HS-5 (cell line): ENCODE data around the gene SUN3.
"Not testable (repeated sequence)": the region's sequence is repeated elsewhere in the genome, so short reads cannot be mapped to it uniquely, and the experiment has no call there.

Source experiments
- DNase-seq: peaks from one replicate; pipeline ENCODE4 v3.0.0-alpha.2; 2012; ENCODE audit warnings: low read depth

The SUN3 gene

DNA sequence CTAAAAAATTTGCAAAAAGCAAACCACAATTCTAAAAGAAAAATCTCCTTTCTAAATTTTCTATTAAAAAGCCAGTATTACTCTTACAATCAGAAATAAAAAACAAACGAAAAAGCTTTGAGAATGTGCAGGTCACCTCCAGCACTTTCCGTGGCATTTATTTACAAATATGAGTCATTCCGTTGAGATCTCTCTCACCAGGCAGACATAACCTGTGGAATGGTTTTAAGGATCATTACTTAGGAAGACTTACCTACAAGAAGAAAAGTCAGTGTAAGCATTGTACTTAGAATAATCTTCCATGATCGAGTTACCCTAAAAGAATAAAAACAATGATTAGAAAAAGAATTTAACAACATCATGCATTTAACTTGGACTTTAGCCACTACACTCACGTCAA, 3.3 kb downstream of the SUN3 start:
- no peak for DNase-seq

DNA sequence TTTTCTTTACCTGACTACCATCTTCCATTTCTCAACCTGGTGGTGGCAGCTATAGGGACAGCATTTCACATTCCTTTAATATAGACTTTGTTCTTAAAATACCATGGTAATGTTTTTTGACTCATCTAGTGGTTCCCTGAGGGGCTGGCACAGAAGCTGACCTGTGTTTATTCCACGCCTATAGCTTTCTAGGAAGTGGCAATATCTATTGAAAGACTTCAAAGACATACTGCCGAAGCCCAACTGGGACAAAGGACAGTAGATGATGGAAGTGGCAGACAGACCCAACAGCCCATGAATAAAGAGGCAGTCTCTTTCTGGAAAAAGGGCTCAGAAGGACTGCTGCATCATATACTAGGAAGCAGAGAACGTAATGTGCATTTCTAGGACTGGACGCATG, 11.2 kb downstream of the SUN3 start:
- DNase-seq: no peak

DNA sequence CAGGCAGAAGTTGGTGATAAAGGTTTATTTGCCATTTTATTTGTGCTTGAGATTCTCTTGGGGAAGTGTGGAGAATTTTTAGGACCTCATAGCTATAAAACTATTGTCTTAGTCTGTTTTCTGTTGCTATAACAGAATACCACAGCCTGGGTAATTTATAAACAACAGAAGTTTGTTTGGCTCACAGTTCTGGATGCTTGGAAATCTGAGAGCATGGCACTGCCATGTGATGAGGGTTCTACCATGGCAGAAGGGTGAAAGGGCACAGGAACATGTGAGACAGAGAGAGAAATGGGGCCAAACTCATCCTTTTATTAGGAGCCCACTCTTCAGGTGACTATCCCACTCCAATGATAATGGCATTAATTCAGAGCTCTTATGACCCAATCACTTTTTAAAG, 12.3 kb downstream of the SUN3 start:
- DNase-seq: no peak

DNA sequence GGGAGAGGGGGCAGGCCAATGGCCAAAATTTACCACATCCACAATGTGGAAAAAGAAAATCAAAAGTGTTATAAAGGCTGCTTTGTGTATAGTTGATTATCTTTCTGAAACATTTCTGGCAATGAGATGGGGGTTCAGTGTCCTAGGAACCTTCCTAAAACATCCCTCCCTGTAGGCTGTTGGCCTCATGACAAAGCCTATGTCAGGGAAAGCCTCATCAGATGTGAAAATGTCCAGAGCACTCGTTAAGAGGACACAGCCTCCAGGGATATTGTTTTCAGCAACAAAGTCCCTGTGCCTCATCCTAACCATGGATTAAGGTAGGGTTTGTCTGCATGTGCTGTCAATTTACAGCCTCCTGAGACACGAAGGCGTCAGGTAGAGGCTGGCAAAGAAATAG, 17.0 kb downstream of the SUN3 start:
- no peak for DNase-seq

DNA sequence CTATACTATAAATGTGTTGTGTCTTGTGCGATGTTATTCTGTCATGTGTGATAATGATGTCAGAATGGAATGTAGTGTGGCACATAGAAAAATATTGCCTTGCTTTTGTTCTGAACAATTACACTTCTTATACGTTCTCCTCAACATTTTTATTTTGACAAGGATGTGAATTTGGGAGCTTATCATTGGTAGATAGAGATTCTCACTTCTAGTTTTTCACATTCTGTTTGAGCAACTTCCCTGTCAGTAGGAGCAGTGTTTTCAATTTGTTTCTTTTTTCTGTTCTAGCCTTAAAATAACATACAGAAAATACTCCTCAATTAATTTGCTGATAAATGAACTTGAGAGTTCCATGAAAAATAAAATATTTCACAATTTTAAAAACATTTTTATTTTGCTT, 17.6 kb downstream of the SUN3 start:
- DNase-seq: no peak

DNA sequence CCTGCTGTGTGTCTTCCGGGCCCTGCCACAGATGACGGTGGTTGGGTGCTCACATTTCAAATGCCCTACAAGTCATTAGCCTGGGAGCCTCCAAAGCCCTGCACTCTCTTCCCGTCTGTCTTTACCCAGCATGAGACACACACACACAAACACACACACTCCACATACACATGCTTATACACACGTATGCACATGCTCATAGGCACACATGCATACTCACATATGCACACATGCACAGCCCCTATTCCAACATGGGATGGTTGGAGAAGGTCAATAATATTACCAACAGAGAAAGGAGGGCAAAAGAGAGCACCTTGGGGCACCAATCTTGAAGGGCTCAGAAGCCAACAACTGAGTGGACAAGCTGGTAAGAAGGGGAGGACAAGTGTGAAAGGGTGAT, 19.0 kb downstream of the SUN3 start:
- no peak for DNase-seq

DNA sequence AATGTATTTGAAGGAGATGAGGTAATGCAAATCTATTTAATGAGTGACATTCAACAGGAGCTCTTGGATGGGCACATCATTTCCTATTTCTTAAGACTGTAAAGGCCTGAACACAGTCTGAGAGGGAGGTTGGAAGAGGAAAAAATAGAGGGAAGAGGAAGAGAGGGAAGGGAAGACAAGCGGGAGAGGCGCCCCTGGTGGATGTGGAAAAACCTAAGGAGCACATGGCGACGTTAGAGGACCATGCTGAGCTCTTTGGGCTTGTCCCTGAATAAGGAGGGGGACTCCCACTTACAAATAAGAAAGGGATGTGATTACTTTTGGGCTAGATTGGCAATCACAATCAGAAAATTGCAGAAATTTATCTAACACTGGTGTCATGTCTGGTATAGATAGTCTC, 19.6 kb downstream of the SUN3 start:
- DNase-seq: no peak

DNA sequence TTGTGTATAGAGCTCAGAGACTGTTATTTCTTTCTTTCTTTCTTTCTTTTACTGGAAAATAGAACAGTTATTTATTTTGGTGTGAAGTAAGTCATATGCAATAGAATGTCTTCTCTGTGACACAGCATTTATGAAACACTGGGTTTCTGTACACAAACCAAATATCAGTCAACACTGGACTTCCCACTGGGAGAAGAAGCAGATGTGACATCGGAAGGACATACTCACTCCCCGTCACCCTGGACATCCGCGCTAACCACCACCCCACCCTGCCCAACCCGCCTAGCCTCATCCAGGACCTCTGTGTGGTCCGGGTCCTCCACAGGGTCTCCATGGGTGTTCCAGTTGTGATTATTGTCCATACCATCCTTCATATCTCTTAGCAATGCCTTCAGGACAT, 22.0 kb downstream of the SUN3 start:
- no peak for DNase-seq

DNA sequence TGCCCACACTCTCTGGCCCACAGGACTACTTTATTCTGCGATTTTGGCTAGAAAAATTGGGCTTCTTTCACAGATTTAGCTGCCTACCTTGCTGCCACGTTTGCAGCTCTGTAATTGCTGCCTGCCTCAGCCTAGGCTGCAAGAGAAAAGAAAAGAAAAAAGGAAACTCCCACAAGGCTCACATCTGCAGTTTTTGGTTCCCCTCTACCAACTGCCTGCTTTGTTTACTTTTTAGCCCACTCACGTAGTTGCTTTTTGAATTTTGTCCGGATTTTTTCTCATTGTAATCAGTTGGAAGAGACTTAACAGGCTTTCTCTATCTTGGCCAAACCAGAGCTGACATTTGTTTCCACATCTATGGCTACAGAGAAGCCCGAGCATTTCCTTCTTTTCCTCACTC, 24.3 kb downstream of the SUN3 start:
- DNase-seq: no peak

DNA sequence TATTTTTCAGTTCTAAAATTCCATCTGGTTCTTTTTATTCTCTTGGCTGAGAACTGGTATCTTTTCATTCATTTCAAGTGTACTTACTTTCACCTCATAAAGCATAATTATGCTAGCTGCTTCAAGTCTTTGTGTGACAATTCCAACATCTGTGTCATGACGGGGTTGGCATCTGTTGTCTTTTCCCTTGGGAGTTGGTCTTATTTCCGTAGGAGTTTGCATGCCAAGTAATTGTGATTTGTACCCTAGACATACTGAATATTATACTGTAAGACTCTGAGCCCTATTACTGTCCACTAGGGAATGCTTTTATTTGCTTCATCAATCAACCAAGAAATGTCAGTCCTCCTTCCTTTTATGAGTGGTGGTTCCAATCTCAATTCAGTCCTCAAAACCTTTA, 24.9 kb downstream of the SUN3 start:
- DNase-seq: no peak

DNA sequence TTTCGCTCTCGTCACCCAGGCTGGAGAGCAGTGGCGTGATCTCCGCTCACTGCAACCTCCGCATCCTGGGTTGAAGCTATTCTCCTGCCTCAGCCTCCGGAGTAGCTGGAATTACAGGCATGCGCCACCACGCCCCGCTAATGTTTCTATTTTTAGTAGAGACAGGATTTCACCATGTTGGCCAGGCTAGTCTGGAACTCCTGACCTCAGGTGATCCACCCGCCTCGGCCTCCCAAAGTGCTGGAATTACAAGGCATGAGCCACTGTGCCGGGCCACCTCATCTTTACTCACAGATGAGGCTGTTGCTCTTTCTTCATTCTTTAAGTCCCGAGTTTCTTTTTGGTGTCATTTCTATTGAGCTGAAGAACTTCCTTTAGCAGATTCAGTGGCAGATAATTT, 28.7 kb downstream of the SUN3 start:
- DNase-seq: not testable (repeated sequence)

DNA sequence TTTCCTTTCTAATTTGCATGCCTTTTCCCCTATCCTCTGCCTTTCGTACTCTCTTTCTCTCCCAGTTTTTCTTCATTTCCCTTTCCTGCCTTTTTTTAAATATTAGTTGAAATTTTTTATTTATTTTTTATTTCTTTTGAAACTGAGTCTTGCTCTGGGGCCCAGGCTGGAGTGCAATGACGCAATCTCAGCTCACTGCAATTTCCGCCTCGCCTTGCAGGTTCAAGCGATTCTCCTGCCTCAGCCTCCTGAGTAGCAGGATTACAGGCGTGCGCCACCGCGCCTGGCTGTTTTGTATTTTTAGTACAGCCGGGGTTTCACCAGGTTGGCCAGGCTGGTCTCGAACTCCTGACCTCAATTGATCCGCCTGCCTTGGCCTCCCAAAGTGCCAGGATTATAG, 29.5 kb downstream of the SUN3 start:
- DNase-seq: no peak

DNA sequence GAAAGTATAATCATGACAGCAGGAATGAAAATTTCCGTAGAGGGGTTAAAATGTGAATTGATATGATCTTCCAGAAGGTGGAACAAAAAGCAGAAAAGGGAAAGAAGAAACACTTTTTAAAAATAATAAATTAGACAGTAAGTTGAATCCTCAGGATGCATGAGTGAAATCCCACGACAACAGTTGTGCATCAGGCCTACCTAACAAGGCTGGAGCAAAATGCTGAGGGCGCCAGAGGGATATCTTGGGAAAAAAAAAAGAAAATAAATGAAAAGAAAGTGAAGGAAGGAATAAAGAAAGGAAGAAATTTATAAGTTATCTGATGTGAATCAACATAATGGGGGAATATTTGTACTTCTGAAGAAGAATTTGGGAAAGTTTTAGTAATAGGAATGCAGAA, 36.5 kb downstream of the SUN3 start:
- DNase-seq: no peak

DNA sequence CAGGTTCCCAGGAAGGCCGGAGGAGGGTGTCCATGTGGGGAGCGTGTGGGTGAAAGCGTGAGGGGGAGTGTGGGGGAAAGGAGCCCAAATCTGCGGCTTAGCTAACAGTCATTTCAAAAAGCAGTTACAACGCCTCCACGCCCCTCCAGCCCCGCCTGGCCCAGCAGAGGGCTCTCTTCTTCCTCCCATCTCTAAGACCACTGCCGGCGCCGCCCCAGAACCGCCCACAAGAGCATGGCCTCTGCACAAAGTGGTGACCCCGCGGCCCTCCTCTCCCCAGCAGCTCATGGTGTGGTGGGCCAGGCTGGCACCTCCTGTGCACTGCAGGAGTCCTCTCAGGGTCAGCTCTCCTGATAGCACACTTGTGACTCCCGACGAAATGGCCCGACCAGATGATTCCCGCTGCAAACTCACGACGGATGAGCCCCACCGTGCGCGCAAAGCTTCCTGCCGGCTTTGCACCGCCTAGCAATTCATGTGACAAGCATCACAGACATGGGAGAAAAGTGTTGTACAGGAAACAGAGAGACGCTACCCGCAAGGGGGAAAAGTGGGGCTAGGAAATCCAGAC, 37.1 kb downstream of the SUN3 start:
- peak; percentile 60 for DNase-seq

DNA sequence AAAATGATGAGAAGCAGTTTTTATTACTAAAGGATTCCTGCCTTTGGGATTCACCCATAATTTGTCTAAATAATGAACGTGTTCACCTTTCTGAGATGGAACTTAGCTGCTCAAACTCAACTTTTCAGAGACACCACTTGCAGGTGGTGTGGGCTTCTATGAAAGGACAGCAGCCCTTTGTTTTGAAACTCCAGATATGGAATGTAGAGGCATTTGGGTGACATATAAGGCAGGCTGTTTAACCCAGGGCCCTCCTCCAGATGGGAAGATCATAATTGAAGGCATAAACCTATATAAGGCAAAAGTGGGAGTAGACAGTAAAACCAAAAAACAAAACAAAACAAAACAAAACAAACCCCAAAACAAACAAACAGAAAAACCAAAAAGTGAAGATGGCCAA, 37.6 kb downstream of the SUN3 start:
- DNase-seq: no peak

DNA sequence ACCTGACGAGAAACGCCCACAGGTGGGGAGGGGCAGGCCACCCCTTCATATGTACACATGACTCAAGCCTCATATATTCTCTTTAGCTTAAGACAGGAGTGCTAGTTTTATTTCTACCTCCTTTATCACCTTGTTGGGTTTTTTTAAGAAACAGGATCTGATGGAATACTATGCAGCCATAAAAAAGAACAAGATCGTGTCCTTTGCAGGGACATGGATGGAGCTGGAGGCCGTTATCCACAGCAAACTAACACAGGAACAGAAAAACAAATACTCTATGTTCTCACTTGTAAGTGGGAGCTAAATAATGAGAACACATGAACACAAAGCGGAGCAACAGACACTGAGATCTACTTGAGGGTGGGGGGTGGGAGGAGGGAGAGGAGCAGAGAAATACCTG, 38.3 kb downstream of the SUN3 start:
- DNase-seq: no peak

DNA sequence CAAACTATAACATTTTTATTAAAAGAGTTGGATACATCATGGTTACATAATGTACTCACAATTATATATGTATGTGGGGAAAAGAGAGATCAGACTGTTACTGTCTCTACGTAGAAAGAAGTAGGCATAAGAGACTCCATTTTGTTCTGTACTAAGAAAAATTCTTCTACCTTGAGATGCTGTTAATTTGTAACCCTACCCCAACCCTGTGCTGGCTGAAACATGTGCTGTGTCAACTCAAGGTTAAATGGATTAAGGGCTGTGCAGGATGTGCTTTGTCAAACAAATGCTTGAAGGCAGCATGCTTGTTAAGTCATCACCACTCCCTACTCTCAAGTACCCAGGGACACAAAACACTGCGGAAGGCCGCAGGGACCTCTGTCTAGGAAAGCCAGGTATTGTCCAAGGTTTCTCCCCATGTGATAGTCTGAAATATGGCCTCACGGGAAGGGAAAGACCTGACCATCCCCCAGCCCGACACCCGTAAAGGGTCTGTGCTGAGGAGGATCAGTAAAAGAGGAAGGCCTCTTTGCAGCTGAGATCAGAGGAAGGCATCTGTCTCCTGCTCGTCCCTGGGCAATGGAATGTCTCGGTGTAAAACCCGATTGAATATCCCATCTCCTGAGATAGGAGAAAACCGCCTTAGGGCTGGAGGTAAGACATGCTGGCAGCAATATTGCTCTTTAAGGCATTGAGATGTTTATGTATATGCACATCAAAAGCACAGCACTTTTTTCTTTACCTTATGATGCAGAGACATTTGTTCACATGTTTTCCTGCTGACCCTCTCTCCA, 39.1 kb downstream of the SUN3 start:
- DNase-seq: not testable (repeated sequence)

DNA sequence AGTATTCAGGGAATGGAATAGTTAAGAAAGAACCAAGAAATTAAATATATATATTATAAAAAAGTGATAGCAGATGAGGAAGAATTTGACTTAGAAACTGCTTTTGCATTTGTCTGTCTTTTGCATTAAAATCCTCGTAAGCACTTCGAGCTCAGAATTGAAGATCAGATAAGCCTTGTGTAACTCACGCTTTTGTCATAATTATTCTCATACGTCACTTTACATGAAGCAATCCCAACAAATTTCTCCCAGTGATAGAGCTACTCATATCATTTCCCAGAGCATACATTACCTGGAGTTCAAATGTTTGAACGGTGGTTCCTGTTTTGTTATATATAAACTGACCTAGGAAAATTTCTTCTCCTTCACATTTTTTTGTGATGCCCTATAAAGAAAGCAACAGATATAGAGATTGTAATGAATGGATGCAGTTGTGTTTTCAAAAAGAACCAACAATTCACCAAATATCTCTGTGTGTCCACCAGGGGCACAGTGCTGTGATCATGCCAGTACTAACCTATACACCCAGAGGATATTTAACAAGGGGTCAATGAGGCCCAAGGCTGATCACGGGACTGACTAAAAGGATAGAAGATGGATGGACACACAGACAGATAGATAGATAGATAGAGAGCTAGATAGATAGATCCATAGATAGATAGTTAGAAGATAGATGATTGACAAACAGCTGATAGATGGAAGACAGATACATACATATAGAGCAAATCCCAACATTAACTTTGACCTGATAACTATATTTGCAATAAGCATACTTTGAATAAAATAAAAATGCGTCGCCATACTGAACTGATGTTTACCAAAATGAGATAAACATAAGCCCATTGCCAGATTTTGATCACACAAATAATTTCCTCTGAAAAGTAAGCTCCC, 40.2 kb downstream of the SUN3 start:
- DNase-seq: no peak

DNA sequence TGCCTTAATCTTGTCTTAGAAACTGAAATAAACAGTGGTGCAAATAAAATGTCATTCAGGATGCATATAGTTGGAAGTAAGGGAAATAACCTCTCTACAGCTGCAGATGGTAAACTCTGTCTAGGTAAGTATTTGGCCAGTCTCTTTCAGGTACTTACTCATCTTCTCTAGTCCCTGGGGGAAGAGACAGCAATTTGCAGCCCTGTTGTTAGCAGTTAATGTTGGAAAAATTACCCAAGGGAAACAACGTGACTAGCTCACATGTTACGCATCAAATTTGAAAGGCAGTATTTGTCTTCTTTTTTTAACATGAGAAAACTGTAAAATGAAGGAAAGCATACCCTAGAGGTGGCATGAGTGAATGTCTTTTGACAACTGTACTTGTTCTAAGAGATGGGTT, 46.3 kb downstream of the SUN3 start:
- no peak for DNase-seq

DNA sequence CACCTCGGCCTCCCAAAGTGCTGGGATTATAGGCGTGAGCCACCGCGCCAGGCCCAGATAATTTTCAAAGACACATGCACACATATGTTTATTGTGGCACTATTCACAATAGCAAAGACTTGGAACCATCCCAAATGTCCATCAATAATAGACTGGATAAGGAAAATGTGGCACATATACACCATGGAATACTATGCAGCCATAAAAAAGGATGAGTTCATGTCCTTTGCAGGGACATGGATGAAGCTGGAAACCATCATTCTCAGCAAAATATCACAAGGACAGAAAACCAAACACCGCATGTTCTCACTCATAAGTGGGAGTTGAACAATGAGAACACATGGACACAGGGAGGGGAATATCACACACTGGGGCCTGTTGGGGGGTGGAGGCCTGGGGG, 48.3 kb downstream of the SUN3 start:
- DNase-seq: not testable (repeated sequence)

DNA sequence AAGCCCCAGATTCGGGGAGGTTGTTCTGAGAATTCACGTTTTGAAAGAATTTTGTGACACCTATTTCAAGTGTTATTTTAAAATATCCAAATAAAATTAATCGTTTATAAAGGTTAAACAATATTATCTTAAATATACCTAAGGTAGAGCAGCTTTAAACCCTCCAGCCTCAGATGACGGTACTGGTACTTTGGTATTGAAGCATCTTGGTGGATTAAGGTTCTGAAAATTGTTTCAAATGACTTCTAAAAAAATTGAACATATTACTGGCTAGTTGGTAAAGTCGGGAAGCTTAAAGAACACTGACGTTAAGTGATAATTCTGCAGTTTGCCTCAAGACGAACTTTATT, 49.1 kb downstream of the SUN3 start:
- DNase-seq: no peak

DNA sequence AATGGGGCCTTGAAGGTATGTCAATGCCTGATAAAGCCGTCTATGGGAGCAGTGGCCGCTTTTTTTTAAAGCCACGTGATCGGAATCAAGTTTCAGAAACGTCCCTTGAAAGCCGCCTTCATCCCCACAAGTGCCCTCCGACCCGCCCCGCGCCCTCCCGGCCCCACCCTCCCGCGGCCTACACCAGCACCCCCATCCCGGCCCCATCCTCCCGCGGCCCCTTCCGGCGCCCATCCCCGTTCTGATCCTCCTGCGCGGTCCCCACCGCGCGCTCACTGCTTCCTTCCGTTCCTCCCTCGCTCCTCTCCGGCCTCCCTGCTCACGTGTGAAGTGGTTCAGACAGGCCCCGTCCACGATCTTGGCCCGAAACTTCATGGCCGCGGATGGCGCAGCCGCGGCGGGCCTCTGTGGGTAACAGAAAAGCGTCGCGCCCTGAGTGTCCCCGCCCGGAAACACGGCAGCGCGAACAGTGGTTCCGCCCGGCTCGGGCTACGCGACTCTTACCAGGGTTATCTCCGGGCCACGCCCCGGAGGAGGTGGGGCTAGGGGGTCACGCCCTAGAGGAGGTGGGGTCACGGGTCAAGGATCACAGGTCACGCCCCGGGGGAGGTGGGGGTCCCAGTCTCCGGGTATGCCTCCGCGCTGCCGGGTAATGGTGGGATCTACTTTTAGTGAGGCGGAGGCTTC, 49.6 kb downstream of the SUN3 start, which contains the start of gene HUS1:
HUS1 (minus strand) TSS at position 471 of the 687 bp plus-strand sequence; CDS start at position 375, 96 bp downstream.
- DNase-seq: peak; percentile 69

DNA sequence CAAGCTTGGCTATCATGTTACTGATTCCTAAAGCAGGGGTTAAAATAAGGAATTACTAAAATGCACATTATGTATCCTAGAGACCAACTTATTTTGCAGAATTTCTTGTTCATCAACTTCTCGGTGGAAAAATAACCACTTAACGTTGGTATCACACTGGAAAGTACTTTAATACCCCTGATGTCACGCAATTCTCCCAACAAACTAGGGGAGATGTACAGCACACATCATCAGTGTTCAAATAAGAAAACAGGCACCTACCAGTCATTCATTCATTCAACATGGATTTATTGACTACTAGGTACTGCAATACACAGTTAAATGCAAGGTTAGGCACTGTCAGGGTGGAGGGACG, 50.1 kb downstream of the SUN3 start:
- no peak for DNase-seq
